ENCODE data around the gene STOML2.

The STOML2 gene

DNA sequence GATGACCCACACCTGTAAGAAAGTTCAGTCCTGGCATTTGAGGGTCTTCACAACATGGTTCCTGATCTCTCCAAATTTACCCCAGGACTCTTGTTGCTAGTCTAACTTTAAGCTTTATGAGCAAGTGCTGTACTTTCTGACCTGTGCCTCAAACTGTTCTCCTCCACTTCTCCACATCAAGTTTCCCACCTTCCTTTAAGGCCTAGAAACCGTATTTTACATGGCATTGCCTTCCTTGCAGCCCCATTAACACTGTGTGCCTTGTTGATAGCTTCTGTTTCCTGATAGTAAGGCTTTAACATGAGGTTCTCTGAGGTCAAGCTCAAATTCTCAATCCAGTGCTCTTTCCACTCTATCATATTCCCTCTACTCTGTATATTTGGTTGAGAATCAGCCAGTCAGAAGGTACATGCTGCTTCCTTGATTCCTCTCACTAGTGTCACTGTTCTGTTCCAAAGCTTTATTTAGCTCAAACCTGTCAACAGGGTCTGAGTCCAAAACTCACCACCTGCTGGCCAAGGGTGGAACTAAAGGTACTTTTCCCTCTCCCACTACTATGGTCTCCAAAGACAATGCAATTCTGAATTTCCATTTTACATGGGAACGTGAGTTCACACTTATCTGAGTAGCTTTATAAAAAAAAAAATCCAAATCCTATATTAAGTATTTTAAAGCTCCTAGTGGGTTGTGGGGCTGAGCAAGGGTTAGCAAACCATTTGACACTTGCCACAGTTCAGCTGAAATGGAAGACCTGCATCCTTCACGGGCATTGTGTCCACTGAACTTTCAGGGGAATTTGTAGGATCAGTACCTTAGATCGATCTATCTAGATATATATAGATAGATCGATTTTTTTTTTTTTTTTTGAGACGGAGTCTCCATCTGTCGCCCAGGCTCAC, 51.6 kb downstream of the STOML2 start:
- no peak for DNase-seq (ENCODE audit: insufficient read length, low spot score)

More for the DNA sequence above, 51.6 kb downstream of the STOML2 start:
- TF ChIP-seq POLR2A (IDR thresholded peaks at IDR 0.05; ENCODE audit: low read depth, low read length), result no peak
- FAIRE-seq, result no peak

Measured in H54 (cell line).